SK-N-SH treated with all-trans-retinoic acid at 6 μM for 48 hours (cell line): ENCODE data around the gene ARFGAP3.

Experiments
- ARNTL ChIP-seq: fragments of 450-650 bp; formaldehyde crosslinking; IDR thresholded peaks from 2 replicates; pipeline ENCODE4 v1.5.0; 2020; ENCODE audit warnings: low read depth, mild to moderate bottlenecking, moderate library complexity, borderline replicate concordance
- BACH2 ChIP-seq: fragments of 250-450 bp; sonication (Bioruptor Pico); IDR thresholded peaks from 2 replicates; pipeline ENCODE4 v1.9.0; 2021; ENCODE audit warnings: mild to moderate bottlenecking, borderline replicate concordance
- CREB5 ChIP-seq: fragments of 250-450 bp; sonication (Bioruptor Pico); IDR thresholded peaks from 2 replicates; pipeline ENCODE4 v1.5.1; 2020; ENCODE audit warnings: low read depth, mild to moderate bottlenecking, moderate library complexity
- CSDC2 ChIP-seq: fragments of 250-450 bp; sonication (Bioruptor Pico); IDR thresholded peaks from 2 replicates; pipeline ENCODE4 v1.5.0; 2020; ENCODE audit warnings: mild to moderate bottlenecking, moderate library complexity
- ESRRG ChIP-seq: fragments of 250-450 bp; sonication (Bioruptor Pico); IDR thresholded peaks from 2 replicates; pipeline ENCODE4 v1.6.1; 2021; ENCODE audit warnings: mild to moderate bottlenecking
- GLIS3 ChIP-seq: fragments of 250-450 bp; sonication (Bioruptor Pico); IDR thresholded peaks from 2 replicates; pipeline ENCODE4 v1.5.0; 2020; ENCODE audit warnings: mild to moderate bottlenecking, moderate library complexity
- ISL1 ChIP-seq: fragments of 250-450 bp; sonication (Bioruptor Pico); IDR thresholded peaks from 2 replicates; pipeline ENCODE4 v2.1.2; 2022; ENCODE audit warnings: mild to moderate bottlenecking, moderate library complexity
- OSR1 ChIP-seq: fragments of 250-450 bp; sonication (Bioruptor Pico); IDR thresholded peaks from 2 replicates; pipeline ENCODE4 v1.8.0; 2022; ENCODE audit warnings: moderate library complexity, mild to moderate bottlenecking, inconsistent platforms
- RARB ChIP-seq: fragments of 250-450 bp; sonication (Bioruptor Pico); IDR thresholded peaks from 2 replicates; pipeline ENCODE4 v1.8.0; 2021; ENCODE audit warnings: mild to moderate bottlenecking, moderate library complexity
- SNAI2 ChIP-seq: fragments of 250-450 bp; sonication (Bioruptor Pico); IDR thresholded peaks from 2 replicates; pipeline ENCODE4 v1.5.0; 2020; ENCODE audit warnings: mild to moderate bottlenecking, moderate library complexity
- ZFP30 ChIP-seq: fragments of 450-650 bp; formaldehyde crosslinking; IDR thresholded peaks from 2 replicates; pipeline ENCODE4 v1.5.0; 2022; ENCODE audit warnings: mild to moderate bottlenecking, moderate library complexity
- ZNF70 ChIP-seq: fragments of 450-650 bp; formaldehyde crosslinking; IDR thresholded peaks from 2 replicates; pipeline ENCODE4 v1.5.0; 2020; ENCODE audit warnings: mild to moderate bottlenecking, moderate library complexity
- TF ChIP-seq, protein P1 (sequence below): fragments of 250-450 bp; sonication (Bioruptor Pico); IDR thresholded peaks from 2 replicates; pipeline ENCODE4 v1.8.0; 2021; ENCODE audit warnings: low read depth, mild to moderate bottlenecking, moderate library complexity, borderline replicate concordance
- TF ChIP-seq, protein P2 (sequence below): fragments of 250-450 bp; sonication (Bioruptor Pico); IDR thresholded peaks from 2 replicates; pipeline ENCODE4 v1.8.0; 2020; ENCODE audit warnings: mild to moderate bottlenecking, moderate library complexity, borderline replicate concordance

DNA sequence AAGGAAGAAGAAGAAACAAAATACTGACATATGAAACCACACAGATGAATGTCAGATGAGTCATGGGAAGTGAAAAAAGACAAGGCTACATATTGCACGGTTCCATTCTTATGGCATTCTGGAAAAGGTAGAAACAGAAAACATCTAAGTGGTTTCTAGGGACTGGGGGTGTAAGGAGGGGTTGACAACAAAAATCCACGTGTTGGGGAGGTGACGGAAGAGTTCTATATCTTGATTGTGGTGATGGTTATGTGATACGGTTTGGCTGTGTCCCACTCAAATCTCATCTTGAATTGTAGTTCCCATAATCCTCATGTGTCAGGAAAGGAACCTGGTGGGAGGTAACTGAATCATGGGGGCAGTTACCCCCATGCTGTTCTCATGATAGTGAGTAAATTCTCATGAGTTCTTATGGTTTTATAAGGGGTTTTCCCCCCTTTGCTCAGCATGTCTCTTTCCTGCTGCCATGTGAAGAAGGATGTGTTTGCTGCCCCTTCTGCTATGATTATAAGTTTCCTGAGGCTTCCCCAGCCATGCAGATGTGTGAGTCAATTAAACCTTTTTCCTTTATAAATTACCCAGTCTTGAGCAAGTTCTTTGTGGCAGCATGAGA, 6.4 kb upstream of the ARFGAP3 start:
- no peak for TF ChIP-seq GLIS3 (CRISPR knock-in tag)
- TF ChIP-seq BACH2 = no peak
- TF ChIP-seq SNAI2 (CRISPR knock-in tag) = no peak
- TF ChIP-seq RARB = no peak
- TF ChIP-seq ARNTL (CRISPR knock-in tag) = no peak
- TF ChIP-seq ISL1 (CRISPR knock-in tag) = no peak
- TF ChIP-seq, protein P1, sequence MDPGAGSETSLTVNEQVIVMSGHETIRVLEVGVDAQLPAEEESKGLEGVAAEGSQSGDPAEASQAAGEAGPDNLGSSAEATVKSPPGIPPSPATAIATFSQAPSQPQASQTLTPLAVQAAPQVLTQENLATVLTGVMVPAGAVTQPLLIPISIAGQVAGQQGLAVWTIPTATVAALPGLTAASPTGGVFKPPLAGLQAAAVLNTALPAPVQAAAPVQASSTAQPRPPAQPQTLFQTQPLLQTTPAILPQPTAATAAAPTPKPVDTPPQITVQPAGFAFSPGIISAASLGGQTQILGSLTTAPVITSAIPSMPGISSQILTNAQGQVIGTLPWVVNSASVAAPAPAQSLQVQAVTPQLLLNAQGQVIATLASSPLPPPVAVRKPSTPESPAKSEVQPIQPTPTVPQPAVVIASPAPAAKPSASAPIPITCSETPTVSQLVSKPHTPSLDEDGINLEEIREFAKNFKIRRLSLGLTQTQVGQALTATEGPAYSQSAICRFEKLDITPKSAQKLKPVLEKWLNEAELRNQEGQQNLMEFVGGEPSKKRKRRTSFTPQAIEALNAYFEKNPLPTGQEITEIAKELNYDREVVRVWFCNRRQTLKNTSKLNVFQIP (CRISPR knock-in tag) = no peak
- TF ChIP-seq CSDC2 (CRISPR knock-in tag) = no peak
- TF ChIP-seq ZNF70 (CRISPR knock-in tag) = no peak
- TF ChIP-seq ZFP30 (CRISPR knock-in tag) = no peak
- TF ChIP-seq OSR1 = no peak
- no peak for TF ChIP-seq CREB5 (CRISPR knock-in tag)
- TF ChIP-seq, protein P2, sequence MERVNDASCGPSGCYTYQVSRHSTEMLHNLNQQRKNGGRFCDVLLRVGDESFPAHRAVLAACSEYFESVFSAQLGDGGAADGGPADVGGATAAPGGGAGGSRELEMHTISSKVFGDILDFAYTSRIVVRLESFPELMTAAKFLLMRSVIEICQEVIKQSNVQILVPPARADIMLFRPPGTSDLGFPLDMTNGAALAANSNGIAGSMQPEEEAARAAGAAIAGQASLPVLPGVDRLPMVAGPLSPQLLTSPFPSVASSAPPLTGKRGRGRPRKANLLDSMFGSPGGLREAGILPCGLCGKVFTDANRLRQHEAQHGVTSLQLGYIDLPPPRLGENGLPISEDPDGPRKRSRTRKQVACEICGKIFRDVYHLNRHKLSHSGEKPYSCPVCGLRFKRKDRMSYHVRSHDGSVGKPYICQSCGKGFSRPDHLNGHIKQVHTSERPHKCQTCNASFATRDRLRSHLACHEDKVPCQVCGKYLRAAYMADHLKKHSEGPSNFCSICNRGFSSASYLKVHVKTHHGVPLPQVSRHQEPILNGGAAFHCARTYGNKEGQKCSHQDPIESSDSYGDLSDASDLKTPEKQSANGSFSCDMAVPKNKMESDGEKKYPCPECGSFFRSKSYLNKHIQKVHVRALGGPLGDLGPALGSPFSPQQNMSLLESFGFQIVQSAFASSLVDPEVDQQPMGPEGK (CRISPR knock-in tag) = no peak
- TF ChIP-seq ESRRG (CRISPR knock-in tag) = no peak
